IPS-15b (cell line): ENCODE measurements around the gene DNAH12.
"Not testable (repeated sequence)": the region's sequence is repeated elsewhere in the genome, so short reads cannot be mapped to it uniquely, and the experiment has no call there.

Experiments used
- H3K27me3 ChIP-seq: one replicate; pipeline ENCODE4 v1.6.1; 2013; ENCODE audit warnings: low read length; ENCODE audit not compliant: control insufficient read depth, insufficient read depth
- H3K36me3 ChIP-seq: one replicate; pipeline ENCODE4 v1.6.1; 2013; ENCODE audit warnings: low read length; ENCODE audit not compliant: control insufficient read depth, insufficient read depth
- H3K4me1 ChIP-seq: one replicate; pipeline ENCODE4 v1.6.1; 2013; ENCODE audit warnings: mild to moderate bottlenecking, low read length; ENCODE audit not compliant: control insufficient read depth, insufficient read depth
- H3K4me3 ChIP-seq: one replicate; pipeline ENCODE4 v1.5.1; 2013; ENCODE audit warnings: low read depth, low read length
- H3K9ac ChIP-seq: one replicate; pipeline ENCODE4 v1.6.1; 2013; ENCODE audit warnings: low read depth, mild to moderate bottlenecking, low read length
- H3K9me3 ChIP-seq: one replicate; pipeline ENCODE4 v1.6.1; 2013; ENCODE audit warnings: mild to moderate bottlenecking, low read length; ENCODE audit not compliant: control insufficient read depth, insufficient read depth

DNAH12 gene

DNA sequence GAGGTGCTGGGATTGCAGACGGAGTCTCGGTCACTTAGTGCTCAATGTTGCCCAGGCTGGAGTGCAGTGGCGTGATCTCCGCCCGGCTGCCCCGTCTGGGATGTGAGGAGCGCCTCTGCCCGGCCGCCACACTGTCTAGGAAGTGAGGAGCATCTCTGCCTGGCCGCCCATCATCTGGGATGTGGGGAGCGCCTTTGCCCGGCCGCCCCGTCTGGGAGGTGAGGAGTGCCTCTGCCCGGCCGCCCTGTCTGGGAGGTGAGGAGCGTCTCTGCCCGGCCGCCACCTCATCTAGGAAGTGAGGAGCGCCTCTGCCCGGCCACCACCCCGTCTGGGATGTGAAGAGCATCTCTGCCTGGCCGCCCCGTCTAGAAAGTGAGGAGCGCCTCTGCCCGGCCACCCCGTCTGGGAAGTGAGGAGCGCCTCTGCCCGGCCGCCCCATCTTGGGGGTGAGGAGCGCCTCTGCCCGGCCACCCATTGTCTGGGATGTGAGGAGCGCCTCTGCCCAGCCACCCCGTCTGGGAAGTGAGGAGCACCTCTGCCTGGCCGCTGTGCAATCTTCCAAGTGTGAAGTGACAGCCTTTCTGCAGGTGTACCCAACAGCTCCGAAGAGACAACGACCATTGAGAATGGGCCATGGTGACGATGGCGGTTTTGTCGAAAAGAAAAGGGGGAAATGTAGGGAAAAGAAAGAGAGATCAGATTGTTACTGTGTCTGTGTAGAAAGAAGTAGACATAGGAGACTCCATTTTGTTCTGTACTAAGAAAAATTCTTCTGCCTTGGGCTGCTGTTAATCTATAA, 205.7 kb downstream of the DNAH12 start:
- not testable (repeated sequence) for H3K9ac ChIP-seq, H3K27me3 ChIP-seq, H3K4me1 ChIP-seq, H3K9me3 ChIP-seq, H3K36me3 ChIP-seq, H3K4me3 ChIP-seq

- Histone ChIP-seq H3K9me3 (no peaks in the 10 kb centered on the region), H3K9ac (no peak overlapping the region), H3K36me3 (no peaks in the 10 kb centered on the region), H3K4me3 (no peak overlapping the region), H3K27me3 (no peaks in the 10 kb centered on the region), H3K4me1 (no peaks in the 10 kb centered on the region)
Measured at GRCh38 chr3:57335283-57335938, 208.7 kb downstream of the DNAH12 start.

DNA sequence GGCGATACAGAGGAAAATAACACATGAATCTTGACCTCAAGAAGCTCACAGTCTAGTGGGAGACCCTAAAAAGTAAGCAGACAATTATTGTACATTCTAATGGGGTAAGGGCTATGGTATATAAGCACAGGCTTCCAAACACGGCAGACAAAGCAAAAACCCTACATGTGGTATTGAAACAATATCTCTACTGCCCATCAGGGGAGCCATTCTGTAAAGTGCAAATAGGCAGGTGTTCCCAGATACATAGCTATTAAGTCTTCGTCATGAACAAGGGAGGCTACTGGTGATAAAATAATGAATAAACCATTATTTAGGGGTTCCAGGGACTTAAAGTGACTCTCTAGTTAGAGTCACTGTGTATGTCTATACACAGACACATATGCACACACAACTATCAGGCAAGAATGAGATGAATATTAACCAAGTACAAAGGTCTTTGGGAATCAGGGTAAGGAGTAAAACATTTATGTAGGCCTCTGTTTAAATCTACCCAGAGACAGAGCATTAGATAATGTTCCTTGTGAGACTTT, 213.0 kb downstream of the DNAH12 start:
- no peaks in the 10 kb centered on the region for H3K9me3 ChIP-seq

DNA sequence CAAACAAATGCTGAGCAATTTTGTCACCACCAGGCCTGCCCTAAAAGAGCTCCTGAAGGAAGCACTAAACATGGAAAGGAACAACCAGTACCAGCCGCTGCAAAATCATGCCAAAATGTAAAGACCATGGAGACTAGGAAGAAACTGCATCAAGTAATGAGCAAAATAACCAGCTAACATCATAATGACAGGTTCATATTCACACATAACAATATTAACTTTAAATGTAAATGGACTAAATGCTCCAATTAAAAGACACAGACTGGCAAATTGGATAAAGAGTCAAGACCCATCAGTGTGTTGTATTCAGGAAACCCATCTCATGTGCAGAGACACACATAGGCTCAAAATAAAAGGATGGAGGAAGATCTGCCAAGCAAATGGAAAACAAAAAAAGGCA, 217.6 kb downstream of the DNAH12 start:
- H3K4me1 ChIP-seq, H3K4me3 ChIP-seq, H3K9ac ChIP-seq, H3K36me3 ChIP-seq, H3K27me3 ChIP-seq, H3K9me3 ChIP-seq: not testable (repeated sequence)

More for the DNA sequence above, 213.0 kb downstream of the DNAH12 start:
- H3K4me3 ChIP-seq, result no peak overlapping the region
- no peaks in the 10 kb centered on the region for H3K4me1 ChIP-seq
- no peaks in the 10 kb centered on the region for H3K27me3 ChIP-seq
- H3K36me3 ChIP-seq, result no peaks in the 10 kb centered on the region
- H3K9ac ChIP-seq, result no peak overlapping the region

DNA sequence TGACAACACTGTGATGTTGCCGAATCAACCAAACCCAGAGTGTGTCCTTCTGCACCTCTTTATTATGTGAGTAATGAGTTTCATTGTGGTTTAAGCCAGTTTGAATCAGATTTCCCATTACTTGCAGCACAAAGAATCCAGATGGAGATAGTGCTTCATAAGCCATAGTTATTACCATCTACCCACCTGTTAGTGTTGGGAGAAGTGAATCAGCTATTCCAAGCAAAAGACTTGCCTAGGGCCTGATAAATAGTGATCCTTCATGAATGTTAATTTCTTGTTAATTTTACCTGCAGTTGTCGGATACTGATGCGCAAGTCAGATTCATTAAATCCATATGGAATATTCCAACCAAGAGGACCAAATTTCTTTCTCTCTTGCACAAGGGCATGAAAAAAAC, 229.9 kb downstream of the DNAH12 start:
- H3K9me3 ChIP-seq, result no peaks in the 10 kb centered on the region
- H3K27me3 ChIP-seq, result no peaks in the 10 kb centered on the region
- no peaks in the 10 kb centered on the region for H3K36me3 ChIP-seq
- H3K9ac ChIP-seq, result no peak overlapping the region
- H3K4me1 ChIP-seq, result no peaks in the 10 kb centered on the region
- H3K4me3 ChIP-seq, result no peak overlapping the region

DNA sequence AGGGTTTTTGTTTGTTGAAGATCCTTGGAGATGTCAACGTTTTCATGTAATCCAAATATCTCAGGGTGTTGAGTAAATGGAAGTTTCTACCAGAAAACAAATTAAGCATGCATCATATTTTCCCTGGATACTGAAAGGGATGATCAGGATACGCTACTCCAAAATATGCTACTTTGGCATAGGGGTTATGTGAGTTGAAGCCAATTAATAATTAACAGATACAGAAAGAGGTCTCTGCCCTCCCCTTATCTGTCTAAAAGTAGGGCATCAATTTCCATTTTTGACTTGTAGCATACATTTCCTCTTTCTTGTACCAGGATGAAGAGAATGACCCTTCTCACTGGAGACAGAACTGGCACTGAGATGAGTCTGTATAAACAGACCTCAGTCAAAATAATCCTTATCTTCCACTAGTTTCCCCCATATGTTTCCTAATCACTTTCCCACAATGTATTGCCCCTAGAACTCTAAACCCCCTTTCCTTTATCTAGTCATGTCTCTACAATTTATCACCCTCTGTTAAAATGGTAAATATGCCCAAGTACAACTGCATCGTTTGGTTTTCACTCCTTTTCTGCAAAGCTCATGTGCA, 234.3 kb downstream of the DNAH12 start:
- no peaks in the 10 kb centered on the region for H3K4me1 ChIP-seq
- H3K9ac ChIP-seq, result no peak overlapping the region
- no peaks in the 10 kb centered on the region for H3K27me3 ChIP-seq
- no peaks in the 10 kb centered on the region for H3K9me3 ChIP-seq
- no peaks in the 10 kb centered on the region for H3K36me3 ChIP-seq
- no peak overlapping the region for H3K4me3 ChIP-seq

DNA sequence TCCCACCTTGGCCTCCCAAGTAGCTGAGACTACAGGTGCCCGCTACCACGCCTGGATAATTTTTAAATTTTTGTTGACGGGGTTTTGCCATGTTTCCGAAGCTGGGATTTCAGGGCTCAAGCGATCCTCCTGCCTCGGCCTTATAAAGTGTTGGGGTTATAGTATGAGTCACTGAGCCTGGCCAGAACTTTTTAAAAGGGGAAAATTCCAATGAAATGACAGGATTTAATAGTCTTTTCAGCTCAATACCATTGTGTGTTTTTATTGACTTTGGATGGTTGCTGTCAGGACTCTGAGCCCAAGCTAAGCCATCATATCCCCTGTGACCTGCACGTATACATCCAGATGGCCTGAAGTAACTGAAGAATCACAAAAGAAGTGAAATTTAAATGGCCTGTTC, 240.6 kb downstream of the DNAH12 start:
- H3K9me3 ChIP-seq, H3K9ac ChIP-seq, H3K36me3 ChIP-seq, H3K4me1 ChIP-seq, H3K27me3 ChIP-seq, H3K4me3 ChIP-seq: not testable (repeated sequence)

- Histone ChIP-seq H3K27me3 (no peaks in the 10 kb centered on the region), H3K36me3 (no peaks in the 10 kb centered on the region), H3K9ac (no peak overlapping the region), H3K9me3 (no peaks in the 10 kb centered on the region), H3K4me1 (no peaks in the 10 kb centered on the region), H3K4me3 (no peak overlapping the region)
Measured at GRCh38 chr3:57298041-57298440, 246.1 kb downstream of the DNAH12 start.

DNA sequence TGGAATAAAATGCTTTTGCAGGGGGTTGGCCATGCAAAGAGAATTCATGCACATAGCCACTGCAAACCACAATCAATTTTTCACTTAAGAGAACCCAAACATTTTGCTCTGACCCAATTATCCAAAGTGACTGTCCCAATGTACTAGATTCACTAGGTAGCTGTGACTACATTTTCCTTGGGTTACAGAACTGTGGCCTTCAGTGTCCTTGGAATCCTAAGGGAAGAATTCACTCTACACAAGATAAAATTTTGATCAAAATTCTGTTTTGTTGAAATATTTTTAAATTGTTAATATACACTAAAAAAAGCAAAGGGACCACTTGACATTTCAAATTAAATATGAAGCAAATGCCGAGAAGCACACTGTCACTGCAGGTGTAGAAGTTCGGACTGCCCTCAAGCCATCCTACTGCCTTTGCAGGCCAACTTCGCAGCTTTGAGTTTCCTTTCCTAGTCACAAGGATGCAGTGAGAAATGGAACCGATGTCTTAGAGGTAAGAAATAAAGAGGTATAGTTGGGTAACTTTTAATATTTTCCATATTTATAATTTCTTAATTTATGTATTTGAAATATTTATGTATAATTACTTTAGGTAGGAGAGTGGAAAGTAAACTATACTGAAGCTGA, 251.1 kb downstream of the DNAH12 start:
- Histone ChIP-seq H3K4me3 (no peak overlapping the region), H3K9me3 (no peaks in the 10 kb centered on the region), H3K36me3 (no peaks in the 10 kb centered on the region), H3K27me3 (no peaks in the 10 kb centered on the region), H3K4me1 (no peaks in the 10 kb centered on the region), H3K9ac (no peak overlapping the region)

GRCh38 chr3:57292159-57292896, 251.8 kb downstream of the DNAH12 start, which contains the start of gene ASB14:
Gene ASB14 (minus strand): TSS chr3:57292685. CDS start chr3:57292033, 652 bp downstream.
- Histone ChIP-seq H3K36me3 (no peaks in the 10 kb centered on the region), H3K4me1 (no peaks in the 10 kb centered on the region), H3K9me3 (no peaks in the 10 kb centered on the region), H3K9ac (no peak within 1 kb of the TSS), H3K4me3 (no peak within 1 kb of the TSS), H3K27me3 (no peaks in the 10 kb centered on the region)

- Histone ChIP-seq H3K27me3 (no peaks in the 10 kb centered on the region), H3K36me3 (no peaks in the 10 kb centered on the region), H3K4me3 (no peak overlapping the region)
Measured at GRCh38 chr3:57288403-57288802, 255.7 kb downstream of the DNAH12 start.

More at GRCh38 chr3:57288403-57288802, 255.7 kb downstream of the DNAH12 start:
- Histone ChIP-seq H3K4me1 (no peaks in the 10 kb centered on the region), H3K9ac (no peak overlapping the region), H3K9me3 (no peaks in the 10 kb centered on the region)
